ENCODE data around the gene RBP3.

RBP3 gene

DNA sequence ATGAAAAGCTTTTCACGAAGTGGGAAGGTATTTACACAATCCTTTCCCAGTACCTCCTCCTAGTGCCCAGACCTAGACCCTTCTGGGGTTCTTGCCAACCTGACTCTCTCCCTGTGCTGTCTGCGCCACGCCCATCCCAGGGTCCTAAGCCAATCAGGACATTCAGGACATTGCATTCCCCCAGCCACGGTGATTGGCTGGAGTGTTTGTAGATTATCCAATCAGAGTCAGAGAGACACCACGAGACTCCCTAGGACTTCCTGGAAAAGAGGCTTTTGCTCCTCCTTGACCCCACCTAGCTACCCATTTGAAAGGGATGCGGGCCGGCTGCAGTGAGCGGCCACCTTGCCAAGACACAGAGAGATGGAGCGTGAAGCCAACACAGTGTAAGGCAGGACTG, 29.5 kb upstream of the RBP3 start:
- DNase-seq (ENCODE audit: low spot score) = no peak

DNA sequence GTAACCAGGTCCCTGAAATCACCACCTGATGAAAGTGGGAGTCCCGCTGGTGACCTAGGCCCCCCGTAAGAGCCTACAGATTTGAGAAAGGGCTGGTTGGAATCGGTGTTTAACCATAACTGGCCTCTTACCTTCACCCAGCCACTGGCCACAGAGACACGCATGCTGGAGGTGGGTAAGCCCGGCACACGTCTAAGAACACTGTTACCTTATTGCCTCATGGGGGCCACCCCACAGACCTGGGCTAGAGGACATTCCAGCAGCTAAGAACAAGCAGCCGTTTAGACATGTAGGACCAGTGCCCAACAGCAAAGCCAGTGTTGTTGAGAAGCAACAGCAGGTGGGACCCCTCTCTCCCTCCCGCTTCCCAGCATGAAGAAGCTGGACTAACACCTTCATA, 28.4 kb upstream of the RBP3 start:
- DNase-seq (ENCODE audit: low spot score) = no peak

GRCh38 chr10:47320812-47321211, 27.4 kb upstream of the RBP3 start:
- no peak for DNase-seq (ENCODE audit: low spot score)

DNA sequence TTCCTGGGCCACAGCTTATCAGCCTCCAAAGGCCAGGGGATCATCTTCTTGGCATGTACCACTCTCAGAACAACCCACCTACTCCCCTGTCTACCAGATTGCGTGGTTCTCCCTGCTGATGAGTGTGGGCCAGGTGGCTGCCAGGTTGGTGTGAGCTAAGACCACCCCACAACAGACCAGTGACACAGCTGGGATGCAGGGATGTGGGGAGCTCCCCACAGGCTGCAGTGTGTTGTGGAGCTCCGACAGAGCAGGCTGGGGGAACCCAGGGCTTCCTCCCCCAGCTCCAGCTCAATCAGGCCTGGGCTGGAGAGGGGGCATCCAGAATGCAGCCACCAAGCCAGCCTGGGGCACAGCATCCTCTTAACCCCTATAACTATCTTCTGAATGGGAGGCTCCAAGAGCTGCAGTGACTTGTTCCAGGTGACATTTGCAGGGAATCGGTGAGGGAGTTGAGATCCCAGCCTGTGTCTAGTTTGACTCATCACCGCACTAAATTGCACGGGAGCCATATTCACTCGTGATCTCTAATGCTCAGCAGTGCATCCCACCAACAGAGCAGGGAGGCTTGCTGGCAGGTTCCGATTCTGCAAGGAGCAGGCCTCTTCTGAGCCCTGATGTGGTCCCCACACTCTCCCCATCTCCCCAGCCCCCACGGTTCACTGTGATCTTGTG, 26.5 kb upstream of the RBP3 start:
- no peak for DNase-seq (ENCODE audit: low spot score)

GRCh38 chr10:47322300-47323061, 25.7 kb upstream of the RBP3 start, which contains the start of gene GDF2:
GDF2 (plus strand) TSS chr10:47322454; CDS start chr10:47322669, 215 bp downstream.
- no peak for DNase-seq (ENCODE audit: low spot score)

DNA sequence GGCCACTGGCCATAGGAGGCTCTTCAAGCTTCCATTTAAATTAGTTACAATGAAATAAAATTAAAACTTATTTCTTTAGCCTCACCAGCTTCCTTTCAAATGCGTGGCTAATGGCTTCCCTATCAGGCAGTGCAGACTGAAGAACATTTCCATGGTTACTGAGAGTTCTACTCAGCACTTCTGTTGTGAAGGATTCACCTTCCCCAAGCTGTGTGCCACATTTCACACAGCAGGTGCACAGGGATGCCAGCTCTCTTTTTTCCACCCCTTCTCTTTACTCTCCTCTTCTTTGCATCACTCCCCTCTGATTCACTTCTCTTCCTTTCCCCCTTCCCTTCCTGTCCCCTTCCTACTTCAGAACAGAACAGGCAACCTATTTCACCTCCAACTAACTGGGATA, 25.1 kb upstream of the RBP3 start:
- no peak for DNase-seq (ENCODE audit: low spot score)

GRCh38 chr10:47323636-47324296, 24.4 kb upstream of the RBP3 start:
- DNase-seq (ENCODE audit: low spot score) = no peak

- no peak for DNase-seq (ENCODE audit: low spot score)
Observed at GRCh38 chr10:47325303-47326291, 22.6 kb upstream of the RBP3 start.

DNA sequence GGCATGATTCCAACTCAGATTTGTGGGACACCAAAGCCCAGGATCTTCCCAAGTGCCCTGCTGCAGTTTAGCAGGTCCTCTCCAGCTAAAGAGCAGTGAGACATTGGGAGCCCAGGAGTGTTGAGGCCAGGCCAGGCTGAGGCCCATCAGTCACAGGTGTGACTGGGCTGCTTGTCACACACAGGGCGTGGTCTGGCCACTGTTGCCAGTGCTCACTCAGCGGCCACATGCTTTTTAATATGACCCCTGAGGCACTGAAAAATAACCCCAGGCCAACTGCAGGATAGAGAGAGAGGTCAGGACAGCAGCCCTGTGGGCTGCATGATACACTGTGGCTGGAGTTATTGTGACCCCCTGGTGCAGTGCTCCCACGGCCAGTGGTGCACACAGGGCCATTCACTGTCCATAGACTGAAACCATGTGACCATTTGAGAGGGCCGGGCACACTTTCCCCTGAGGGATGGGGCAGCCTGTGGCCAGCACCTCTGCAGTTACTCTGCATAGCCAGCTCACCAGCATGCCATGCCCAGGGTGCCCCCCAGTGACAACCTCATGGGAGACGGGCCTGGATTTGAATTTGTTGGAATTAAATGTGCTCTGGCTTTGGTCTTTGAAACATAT, 21.7 kb upstream of the RBP3 start:
- DNase-seq (ENCODE audit: low spot score) = no peak

DNA sequence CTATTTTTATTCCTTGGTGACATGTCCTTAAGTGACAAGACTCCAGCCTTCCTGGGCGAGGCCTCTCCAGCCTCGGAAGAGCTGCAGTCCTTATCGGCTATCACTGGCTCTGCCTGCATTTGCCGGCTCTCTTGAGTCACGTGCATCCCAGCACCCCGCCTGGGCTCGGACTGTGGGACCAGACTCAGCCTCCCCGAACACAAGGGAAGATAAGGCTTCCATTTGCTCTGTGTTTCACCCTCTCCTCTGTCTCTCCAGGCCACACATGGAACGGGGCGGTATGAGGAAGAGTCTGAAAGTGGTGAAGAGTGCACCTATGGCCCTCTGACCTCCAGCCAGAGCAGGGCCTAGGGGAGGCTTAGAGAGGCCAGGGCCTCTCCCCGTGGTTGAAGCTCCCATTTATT, 21.2 kb upstream of the RBP3 start:
- no peak for DNase-seq (ENCODE audit: low spot score)

DNA sequence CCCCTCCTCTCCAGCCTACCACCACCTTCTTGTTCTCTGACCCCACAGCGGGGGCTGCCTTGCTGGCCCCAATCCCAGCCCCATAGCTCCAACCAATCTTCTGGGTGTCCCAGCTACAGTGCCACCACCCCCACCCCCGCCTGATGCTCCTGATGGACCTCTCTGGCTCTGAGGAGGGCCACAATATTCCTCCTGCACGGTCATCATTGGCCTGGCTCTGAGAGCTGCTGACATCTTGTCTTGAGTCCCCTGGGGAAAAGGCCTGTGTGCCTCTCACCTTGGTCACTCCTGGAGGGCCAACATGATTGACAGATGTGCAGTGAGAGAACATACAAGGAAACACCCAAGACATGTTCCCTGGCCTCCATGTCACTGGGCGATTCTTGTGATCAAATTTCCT, 18.3 kb upstream of the RBP3 start:
- DNase-seq (ENCODE audit: low spot score) = no peak

DNA sequence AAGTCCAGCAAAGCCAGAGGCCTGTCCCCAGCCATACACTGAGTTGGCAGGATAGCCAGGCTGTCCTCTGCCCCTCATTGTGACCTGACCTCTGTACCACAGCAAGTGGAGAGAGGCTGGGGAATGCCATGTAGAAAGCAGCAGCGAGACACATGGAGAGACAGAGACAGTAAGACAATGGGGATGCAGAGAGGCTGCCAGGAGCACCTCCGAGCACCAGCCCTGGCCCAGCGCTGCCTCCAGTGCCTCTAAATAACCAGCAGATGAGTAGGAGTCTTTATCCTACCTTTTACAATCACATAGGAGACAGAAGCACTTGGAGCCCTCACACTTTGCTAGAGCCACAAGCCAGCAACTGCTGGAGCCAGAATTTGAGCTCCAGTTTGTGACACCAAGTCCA, 17.8 kb upstream of the RBP3 start:
- DNase-seq (ENCODE audit: low spot score) = no peak

GRCh38 chr10:47330804-47331203, 17.4 kb upstream of the RBP3 start:
- no peak for DNase-seq (ENCODE audit: low spot score)

- DNase-seq (ENCODE audit: low spot score) = no peak
Observed at GRCh38 chr10:47331491-47331890, 16.7 kb upstream of the RBP3 start.

- no peak for DNase-seq (ENCODE audit: low spot score)
Observed at GRCh38 chr10:47331954-47332353, 16.2 kb upstream of the RBP3 start.

- DNase-seq (ENCODE audit: low spot score) = no peak
Observed at GRCh38 chr10:47332371-47332770, 15.8 kb upstream of the RBP3 start.

- DNase-seq (ENCODE audit: low spot score) = no peak
Observed at GRCh38 chr10:47332946-47333345, 15.2 kb upstream of the RBP3 start.

- DNase-seq (ENCODE audit: low spot score) = no peak
Observed at GRCh38 chr10:47333532-47333931, 14.6 kb upstream of the RBP3 start.

- no peak for DNase-seq (ENCODE audit: low spot score)
Observed at GRCh38 chr10:47334466-47335295, 13.5 kb upstream of the RBP3 start.

GRCh38 chr10:47335906-47336305, 12.3 kb upstream of the RBP3 start:
- DNase-seq (ENCODE audit: low spot score) = no peak
